DND-41 (cell line): ENCODE measurements around the gene STRN4.

Experiments used
- ATAC-seq: fragments of 200-7000 bp; cut with Tn5 transposase; 3 replicates; pipeline ENCODE4 v1.9.1; 2021; ENCODE audit warnings: low read depth; ENCODE audit not compliant: insufficient read depth
- DNase-seq: peaks from one replicate; pipeline ENCODE4 v3.0.0-alpha.2; 2020
- H2AFZ ChIP-seq: 2 replicates; pipeline ENCODE4 v1.6.0; 2012; ENCODE audit warnings: low read depth, low read length
- H3K27ac ChIP-seq: 2 replicates; pipeline ENCODE4 v1.5.1; 2012; ENCODE audit warnings: low read length, inconsistent platforms
- H3K27me3 ChIP-seq: fragments of 200-600 bp; sonication (generic); 2 replicates; pipeline ENCODE4 v1.6.0; 2012; ENCODE audit warnings: low read length, mild to moderate bottlenecking, inconsistent platforms; ENCODE audit not compliant: insufficient read depth, poor library complexity
- H3K36me3 ChIP-seq: 2 replicates; pipeline ENCODE4 v1.5.1; 2012; ENCODE audit warnings: low read length, inconsistent platforms; ENCODE audit not compliant: insufficient read depth
- H3K4me1 ChIP-seq: 2 replicates; pipeline ENCODE4 v1.5.1; 2012; ENCODE audit warnings: mild to moderate bottlenecking, low read length; ENCODE audit not compliant: insufficient read depth
- H3K4me2 ChIP-seq: 2 replicates; pipeline ENCODE4 v1.6.0; 2012; ENCODE audit warnings: mild to moderate bottlenecking, moderate library complexity, low read length, inconsistent platforms; ENCODE audit not compliant: insufficient read depth
- H3K4me3 ChIP-seq, 2 experiments: fragments of 200-600 bp in 1 of 2; shearing (Covaris generic) in 1 of 2; 2 replicates each; pipeline ENCODE4 v1.5.1; 2012 to 2016; ENCODE audit warnings: inconsistent platforms in 2 of 2, low read length in 2 of 2, mild to moderate bottlenecking in 2 of 2, low read depth in 1 of 2, moderate library complexity in 1 of 2
- H3K79me2 ChIP-seq: 2 replicates; pipeline ENCODE4 v1.6.0; 2012; ENCODE audit warnings: low read length, inconsistent platforms; ENCODE audit not compliant: insufficient read depth
- H3K9ac ChIP-seq: 2 replicates; pipeline ENCODE4 v1.6.0; 2012; ENCODE audit warnings: low read depth, mild to moderate bottlenecking, inconsistent platforms, low read length, moderate library complexity
- H3K9me3 ChIP-seq: 2 replicates; pipeline ENCODE4 v1.5.1; 2012; ENCODE audit warnings: low read length, moderate library complexity, mild to moderate bottlenecking, inconsistent platforms; ENCODE audit not compliant: insufficient read depth, severe bottlenecking
- H4K20me1 ChIP-seq: 2 replicates; pipeline ENCODE4 v1.6.0; 2012; ENCODE audit warnings: low read length; ENCODE audit not compliant: insufficient read depth
- CTCF ChIP-seq: IDR thresholded peaks from 2 replicates; pipeline ENCODE4 v1.5.1; 2012; ENCODE audit warnings: borderline replicate concordance, low read length, moderate library complexity, mild to moderate bottlenecking; ENCODE audit not compliant: poor library complexity, severe bottlenecking; ENCODE audit errors: extremely low read depth
- EZH2 ChIP-seq: IDR thresholded peaks from 3 replicates; pipeline ENCODE4 v1.6.1; 2012; ENCODE audit warnings: borderline replicate concordance, low read depth, mild to moderate bottlenecking, moderate library complexity, low read length, inconsistent platforms; ENCODE audit not compliant: severe bottlenecking

Gene STRN4

GRCh38 chr19:46698395-46699321 lies 47.6 kb downstream of the STRN4 start:
- Histone ChIP-seq H3K4me2 (no peak overlapping the region), H3K36me3 (peaks cover 95% of the 10 kb centered on the region), H4K20me1 (peaks cover 20% of the 10 kb centered on the region)

GRCh38 chr19:46697204-46697960 lies 48.9 kb downstream of the STRN4 start:
- peak; percentile 58 for DNase-seq

More at GRCh38 chr19:46698395-46699321, 47.6 kb downstream of the STRN4 start:
- Histone ChIP-seq H3K4me1 (no peaks in the 10 kb centered on the region), H3K27me3 (no peaks in the 10 kb centered on the region), H3K79me2 (no peaks in the 10 kb centered on the region), H3K9me3 (no peaks in the 10 kb centered on the region), H2AFZ (no peak overlapping the region), H3K9ac (no peak overlapping the region), H3K27ac (no peak overlapping the region), H3K4me3 (no peak overlapping the region)
- TF ChIP-seq EZH2 (no peak), CTCF (no peak)
- DNase-seq (no peak), ATAC-seq (no peak; the same call in 2 of the 3 replicates)

GRCh38 chr19:46696866-46697203 lies 49.4 kb downstream of the STRN4 start:
- H2AFZ ChIP-seq = no peak overlapping the region
- no peak overlapping the region for H3K9ac ChIP-seq
- no peak overlapping the region for H3K4me2 ChIP-seq

More at GRCh38 chr19:46697204-46697960, 48.9 kb downstream of the STRN4 start:
- Histone ChIP-seq H3K79me2 (no peaks in the 10 kb centered on the region), H3K27me3 (no peaks in the 10 kb centered on the region), H2AFZ (no peak overlapping the region), H3K27ac (no peak overlapping the region), H3K4me1 (no peaks in the 10 kb centered on the region), H3K9me3 (no peaks in the 10 kb centered on the region), H3K4me3 (no peak overlapping the region), H3K36me3 (peaks cover 95% of the 10 kb centered on the region), H3K9ac (no peak overlapping the region), H4K20me1 (peaks cover 26% of the 10 kb centered on the region), H3K4me2 (no peak overlapping the region)
- ATAC-seq = peak; percentile 67
- TF ChIP-seq EZH2 (no peak), CTCF (no peak)

More at GRCh38 chr19:46696866-46697203, 49.4 kb downstream of the STRN4 start:
- peaks cover 95% of the 10 kb centered on the region for H3K36me3 ChIP-seq
- no peak overlapping the region for H3K27ac ChIP-seq
- H3K4me3 ChIP-seq = no peak overlapping the region
- H3K27me3 ChIP-seq = no peaks in the 10 kb centered on the region
- H3K79me2 ChIP-seq = no peaks in the 10 kb centered on the region
- no peak for DNase-seq
- no peaks in the 10 kb centered on the region for H3K4me1 ChIP-seq
- ATAC-seq = no peak
- H4K20me1 ChIP-seq = peaks cover 26% of the 10 kb centered on the region
- H3K9me3 ChIP-seq = no peaks in the 10 kb centered on the region
- TF ChIP-seq CTCF = no peak
- no peak for TF ChIP-seq EZH2
